K562 (cell line): ENCODE measurements around the gene USP32. TPM values are rescaled to one million over a fixed set of nuclear protein-coding genes. Genes with fewer than 3 reads are reported as not detected.

Experiments
- ATAC-seq: fragments of 200-7000 bp; cut with Tn5 transposase; 3 replicates; pipeline ENCODE4 v1.9.1; 2020; ENCODE audit warnings: moderate library complexity
- BruUV-seq: library from RNA; stranded (reverse); fragments of 400-500 nt; replicated peaks from 2 replicates; lab custom pipeline; 2021; lab: Mats Ljungman, UMichigan
- CTCF ChIA-PET: fragments of 300-600 bp; formaldehyde crosslinking; extraction: SDS; loops from one replicate; lab custom pipeline; 2021; ENCODE audit warnings: low intra/inter-chr PET ratio; lab: Yijun Ruan, JAX
- POLR2A ChIA-PET: fragments of 300-600, 350-650 bp; sonication (Branson Sonifier 250); formaldehyde crosslinking; extraction: SDS; loops from one replicate; lab custom pipeline; 2021; ENCODE audit warnings: antibody characterized with exemption, inconsistent platforms; lab: Yijun Ruan, JAX
- DNase-seq, 4 experiments: peaks; one replicate each; pipeline versions ENCODE4 v3.0.0 to v3.0.0-alpha.2; 2011 to 2018; ENCODE audit warnings: low spot score in 3 of 4, mixed read lengths in 3 of 4; ENCODE audit errors: extremely low read depth in 1 of 4
- FAIRE-seq: peaks from 2 replicates; lab custom pipeline; 2011; peaks lifted over from hg19 to GRCh38; lab: Jason Lieb, UNC
- H2AFZ ChIP-seq: 2 replicates; pipeline ENCODE4 v1.6.0; 2011; ENCODE audit warnings: low read depth, low read length, control low read depth, inconsistent platforms
- H3K27ac ChIP-seq: fragments of 200-600 bp; 3 replicates; pipeline ENCODE4 v1.8.0; 2011; ENCODE audit warnings: low read depth, mild to moderate bottlenecking, control low read depth, inconsistent platforms, low read length, moderate library complexity, mixed read lengths; ENCODE audit errors: extremely low read depth
- H3K27me3 ChIP-seq, 2 experiments: fragments of 300-600 bp in 1 of 2; 2 replicates in 1 of 2; 3 replicates in 1 of 2; pipeline versions ENCODE4 v1.6.0 to v1.8.0; 2011; ENCODE audit warnings: inconsistent platforms in 2 of 2, low read length in 2 of 2, mild to moderate bottlenecking in 1 of 2, mixed read lengths in 1 of 2, moderate library complexity in 1 of 2; ENCODE audit not compliant: control insufficient read depth in 2 of 2, insufficient read depth in 2 of 2
- H3K36me3 ChIP-seq: fragments of 300-600 bp; 3 replicates; pipeline ENCODE4 v1.8.0; 2011; ENCODE audit warnings: mild to moderate bottlenecking, low read length, inconsistent platforms; ENCODE audit not compliant: control insufficient read depth, insufficient read depth
- H3K4me1 ChIP-seq, 2 experiments: fragments of 200-600 bp in 1 of 2; replicated peaks in 1 of 2; 2 replicates in 1 of 2; 3 replicates in 1 of 2; pipeline versions ENCODE4 v1.5.1 to v1.8.0; 2011; ENCODE audit warnings: inconsistent platforms in 2 of 2, low read length in 2 of 2, mild to moderate bottlenecking in 1 of 2, mixed read lengths in 1 of 2, moderate library complexity in 1 of 2; ENCODE audit not compliant: control insufficient read depth in 2 of 2, insufficient read depth in 2 of 2
- H3K4me2 ChIP-seq: 2 replicates; pipeline ENCODE4 v1.6.1; 2011; ENCODE audit warnings: low read length, control low read depth, inconsistent platforms, mixed read lengths; ENCODE audit not compliant: insufficient read depth
- H3K4me3 ChIP-seq: fragments of 200-600 bp; sonication (generic), shearing (Covaris generic); 2 replicates; pipeline ENCODE4 v1.5.1; 2016; ENCODE audit warnings: control low read depth, inconsistent platforms
- H3K79me2 ChIP-seq: fragments of 200-600 bp; 3 replicates; pipeline ENCODE4 v1.8.0; 2011; ENCODE audit warnings: low read length, inconsistent platforms; ENCODE audit not compliant: control insufficient read depth, insufficient read depth
- H3K9ac ChIP-seq, 2 experiments: 2 replicates each; pipeline versions ENCODE4 v1.6.0 to v1.6.1; 2011; ENCODE audit warnings: low read depth in 2 of 2, low read length in 2 of 2, control low read depth in 1 of 2, inconsistent platforms in 1 of 2, mild to moderate bottlenecking in 1 of 2, mixed read lengths in 1 of 2; ENCODE audit not compliant: insufficient read depth in 1 of 2
- H3K9me1 ChIP-seq: one replicate; pipeline ENCODE4 v1.6.0; 2011; ENCODE audit warnings: inconsistent platforms, mild to moderate bottlenecking, low read length, moderate library complexity; ENCODE audit not compliant: control insufficient read depth, insufficient read depth
- H3K9me3 ChIP-seq: replicated peaks from 2 replicates; pipeline ENCODE4 v1.5.1; 2011; ENCODE audit warnings: low read depth, low read length, inconsistent platforms; ENCODE audit not compliant: control insufficient read depth, insufficient read depth
- H4K20me1 ChIP-seq: replicated peaks from 2 replicates; pipeline ENCODE4 v1.6.1; 2011; ENCODE audit warnings: low read length, inconsistent platforms, mixed read lengths; ENCODE audit not compliant: control insufficient read depth, insufficient read depth
- CBFA2T3 ChIP-seq: fragments of 450-650 bp; IDR thresholded peaks from 2 replicates; pipeline ENCODE4 v1.6.1; 2017
- MXI1 ChIP-seq: IDR thresholded peaks from 2 replicates; pipeline ENCODE4 v1.6.1; 2011; ENCODE audit warnings: low read depth, mild to moderate bottlenecking, improper control_type of control experiment, low read length
- MYNN ChIP-seq, 2 experiments: sonication (generic); formaldehyde crosslinking in 1 of 2; IDR thresholded peaks; 2 replicates each; pipeline versions ENCODE4 v1.5.0 to v1.6.1; 2016 to 2020; ENCODE audit warnings: antibody characterized with exemption in 1 of 2, missing genetic modification reagents in 1 of 2
- NCOA2 ChIP-seq, 2 experiments: fragments of 450-650 bp; IDR thresholded peaks; 2 replicates each; pipeline ENCODE4 v1.6.1; 2018; ENCODE audit warnings: mild to moderate bottlenecking in 2 of 2, moderate library complexity in 1 of 2; ENCODE audit not compliant: partially characterized antibody in 2 of 2
- SAFB ChIP-seq: fragments of 200-400 bp; formaldehyde crosslinking; IDR thresholded peaks from 2 replicates; pipeline ENCODE4 v1.6.1; 2017; ENCODE audit warnings: low read depth, low read length, borderline replicate concordance
- STAG1 ChIP-seq: sonication (generic); formaldehyde crosslinking; IDR thresholded peaks from 2 replicates; pipeline ENCODE4 v1.5.0; 2020; ENCODE audit warnings: missing genetic modification reagents, borderline replicate concordance
- TOE1 ChIP-seq, 2 experiments: fragments of 450-650 bp in 1 of 2; sonication (generic) in 1 of 2; formaldehyde crosslinking in 1 of 2; IDR thresholded peaks; 2 replicates each; pipeline versions ENCODE4 v1.7.1 to v1.8.0; 2016 to 2022; ENCODE audit warnings: borderline replicate concordance in 2 of 2, mild to moderate bottlenecking in 2 of 2, antibody characterized with exemption in 1 of 2, inconsistent platforms in 1 of 2, low read depth in 1 of 2, missing genetic modification reagents in 1 of 2, moderate library complexity in 1 of 2
- ZSCAN32 ChIP-seq: fragments of 450-650 bp; formaldehyde crosslinking; IDR thresholded peaks from 2 replicates; pipeline ENCODE4 v1.4.0; 2020; ENCODE audit warnings: mild to moderate bottlenecking, moderate library complexity
- ZZZ3 ChIP-seq: fragments of 450-650 bp; IDR thresholded peaks from 2 replicates; pipeline ENCODE4 v1.6.1; 2016; ENCODE audit warnings: antibody characterized with exemption, mild to moderate bottlenecking, moderate library complexity
- WGBS: fragments of 100-300 bp; shearing (Covaris generic); methylation state at CpG from one replicate; pipeline ENCODE4 v1.1.6; 2016; ENCODE audit warnings: low coverage, mixed read lengths; ENCODE audit not compliant: insufficient coverage; ENCODE audit errors: missing lambda C conversion rate; 5-methylcytosine and 5-hydroxymethylcytosine counted together
- in situ Hi-C: fragments of 300-500 bp; cut with MboI; formaldehyde crosslinking; loops from 4 replicates; pipeline ENCODE4 v1.15.0; 2018; ENCODE audit warnings: inconsistent platforms, mixed read lengths
- intact Hi-C: fragments of 100-400 bp; cut with micrococcal nuclease; formaldehyde crosslinking; loops from 2 replicates; pipeline ENCODE4 v1.14.2; 2022
- polyA plus RNA-seq, 8 experiments: library from polyadenylated mRNA; depleted of rRNA in 4 of 8; stranded (reverse) in 5 of 8; unstranded in 3 of 8; fragments of >200 nt; fragmentation: Nextera tagmentation in 2 of 8; fragmentation: Illumina TruSeq in 1 of 8; extraction: Ambion mirVana in 2 of 8; extraction: Trizol in 1 of 8; gene quantifications; 2 replicates each; pipeline versions ENCODE4 v1.2.1 to v1.2.3, GENCODE V29; 2011 to 2014; ENCODE audit warnings: inconsistent platforms in 1 of 8, missing spikeins in 1 of 8
- total RNA-seq, 7 experiments: library from RNA; depleted of rRNA in 6 of 7; stranded (reverse); fragments of >200 nt in 6 of 7; fragmentation: Illumina TruSeq in 2 of 7; extraction: Trizol in 2 of 7; gene quantifications; 2 replicates each; pipeline versions ENCODE4 v1.2.1 to v1.2.3, GENCODE V29; 2011 to 2021; ENCODE audit warnings: low replicate concordance in 1 of 7
- TF ChIP-seq, protein P1 (sequence below): fragments of 250-450 bp; sonication (Bioruptor Pico); IDR thresholded peaks from 2 replicates; pipeline ENCODE4 v1.4.0; 2020
- TF ChIP-seq, protein P2 (sequence below): fragments of 450-650 bp; formaldehyde crosslinking; IDR thresholded peaks from 2 replicates; pipeline ENCODE4 v1.4.0; 2020; ENCODE audit warnings: mild to moderate bottlenecking
- TF ChIP-seq, protein P3 (sequence below): IDR thresholded peaks from 2 replicates; pipeline ENCODE4 v1.6.1; 2014; ENCODE audit warnings: antibody characterized with exemption

The USP32 gene
- total and polyA plus RNA-seq, 9 of the 15 experiments (the other 6 are each of a cell fraction or from before 2014, with no cell fraction given) = 18.0 to 69.3 (median 47.1) TPM

DNA sequence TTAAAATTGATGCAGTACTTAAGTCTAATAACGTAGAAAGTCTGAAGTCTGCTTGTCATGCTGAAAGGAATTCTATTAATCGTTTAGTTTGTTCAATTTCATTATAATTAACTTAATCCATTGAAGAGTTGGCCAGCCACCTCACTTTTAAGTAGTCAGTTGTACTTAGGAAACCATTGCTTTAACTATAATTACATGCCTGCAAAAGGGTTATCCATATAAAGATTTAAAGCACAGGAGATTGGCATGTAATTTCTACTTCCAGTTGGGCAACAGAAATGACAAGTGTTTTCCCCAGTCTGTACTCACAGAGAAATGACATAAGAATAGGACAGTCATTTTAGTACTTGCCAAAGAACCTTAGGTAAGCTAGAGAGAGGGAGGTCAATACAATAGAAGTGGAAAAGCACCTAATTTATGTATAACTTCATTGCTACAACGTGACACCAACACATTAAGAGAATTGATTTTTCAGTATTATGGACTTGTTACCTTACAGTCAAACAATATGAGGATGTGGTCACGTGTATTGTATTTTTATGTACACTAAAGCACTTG, 3.7 kb upstream of the USP32 start:
- POLR2A ChIA-PET = no interaction called here
- no peak for FAIRE-seq
- intact Hi-C loops = no loop called here
- CTCF ChIA-PET = interaction anchor here (0.6 kb wide), 1 partner anchor 40 kb away, joined by 4 read pairs; no protein-coding TSS in a partner anchor
- no peaks in the 10 kb centered on the region for H3K9me1 ChIP-seq
- H3K27me3 ChIP-seq = no peaks in the 10 kb centered on the region
- ATAC-seq = no peak
- TF ChIP-seq MXI1 (no peak), MYNN (IDR thresholded peaks at IDR 0.05) (no peak), MYNN (CRISPR knock-in tag; IDR thresholded peaks at IDR 0.05) (no peak), ZSCAN32 (no peak), ZZZ3 (no peak), STAG1 (no peak), SAFB (no peak), CBFA2T3 (no peak), TOE1 (IDR thresholded peaks at IDR 0.05; ENCODE audit: borderline replicate concordance) (no peak), TOE1 (CRISPR knock-in tag; IDR thresholded peaks at IDR 0.05; ENCODE audit: borderline replicate concordance, low read depth) (no peak), NCOA2 (IDR thresholded peaks at IDR 0.05; ENCODE audit: partially characterized antibody in 2 of 2) (no peak)
- TF ChIP-seq, protein P1, sequence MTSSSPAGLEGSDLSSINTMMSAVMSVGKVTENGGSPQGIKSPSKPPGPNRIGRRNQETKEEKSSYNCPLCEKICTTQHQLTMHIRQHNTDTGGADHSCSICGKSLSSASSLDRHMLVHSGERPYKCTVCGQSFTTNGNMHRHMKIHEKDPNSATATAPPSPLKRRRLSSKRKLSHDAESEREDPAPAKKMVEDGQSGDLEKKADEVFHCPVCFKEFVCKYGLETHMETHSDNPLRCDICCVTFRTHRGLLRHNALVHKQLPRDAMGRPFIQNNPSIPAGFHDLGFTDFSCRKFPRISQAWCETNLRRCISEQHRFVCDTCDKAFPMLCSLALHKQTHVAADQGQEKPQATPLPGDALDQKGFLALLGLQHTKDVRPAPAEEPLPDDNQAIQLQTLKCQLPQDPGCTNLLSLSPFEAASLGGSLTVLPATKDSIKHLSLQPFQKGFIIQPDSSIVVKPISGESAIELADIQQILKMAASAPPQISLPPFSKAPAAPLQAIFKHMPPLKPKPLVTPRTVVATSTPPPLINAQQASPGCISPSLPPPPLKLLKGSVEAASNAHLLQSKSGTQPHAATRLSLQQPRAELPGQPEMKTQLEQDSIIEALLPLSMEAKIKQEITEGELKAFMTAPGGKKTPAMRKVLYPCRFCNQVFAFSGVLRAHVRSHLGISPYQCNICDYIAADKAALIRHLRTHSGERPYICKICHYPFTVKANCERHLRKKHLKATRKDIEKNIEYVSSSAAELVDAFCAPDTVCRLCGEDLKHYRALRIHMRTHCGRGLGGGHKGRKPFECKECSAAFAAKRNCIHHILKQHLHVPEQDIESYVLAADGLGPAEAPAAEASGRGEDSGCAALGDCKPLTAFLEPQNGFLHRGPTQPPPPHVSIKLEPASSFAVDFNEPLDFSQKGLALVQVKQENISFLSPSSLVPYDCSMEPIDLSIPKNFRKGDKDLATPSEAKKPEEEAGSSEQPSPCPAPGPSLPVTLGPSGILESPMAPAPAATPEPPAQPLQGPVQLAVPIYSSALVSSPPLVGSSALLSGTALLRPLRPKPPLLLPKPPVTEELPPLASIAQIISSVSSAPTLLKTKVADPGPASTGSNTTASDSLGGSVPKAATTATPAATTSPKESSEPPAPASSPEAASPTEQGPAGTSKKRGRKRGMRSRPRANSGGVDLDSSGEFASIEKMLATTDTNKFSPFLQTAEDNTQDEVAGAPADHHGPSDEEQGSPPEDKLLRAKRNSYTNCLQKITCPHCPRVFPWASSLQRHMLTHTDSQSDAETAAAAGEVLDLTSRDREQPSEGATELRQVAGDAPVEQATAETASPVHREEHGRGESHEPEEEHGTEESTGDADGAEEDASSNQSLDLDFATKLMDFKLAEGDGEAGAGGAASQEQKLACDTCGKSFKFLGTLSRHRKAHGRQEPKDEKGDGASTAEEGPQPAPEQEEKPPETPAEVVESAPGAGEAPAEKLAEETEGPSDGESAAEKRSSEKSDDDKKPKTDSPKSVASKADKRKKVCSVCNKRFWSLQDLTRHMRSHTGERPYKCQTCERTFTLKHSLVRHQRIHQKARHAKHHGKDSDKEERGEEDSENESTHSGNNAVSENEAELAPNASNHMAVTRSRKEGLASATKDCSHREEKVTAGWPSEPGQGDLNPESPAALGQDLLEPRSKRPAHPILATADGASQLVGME (CRISPR knock-in tag) = no peak
- TF ChIP-seq, protein P2, sequence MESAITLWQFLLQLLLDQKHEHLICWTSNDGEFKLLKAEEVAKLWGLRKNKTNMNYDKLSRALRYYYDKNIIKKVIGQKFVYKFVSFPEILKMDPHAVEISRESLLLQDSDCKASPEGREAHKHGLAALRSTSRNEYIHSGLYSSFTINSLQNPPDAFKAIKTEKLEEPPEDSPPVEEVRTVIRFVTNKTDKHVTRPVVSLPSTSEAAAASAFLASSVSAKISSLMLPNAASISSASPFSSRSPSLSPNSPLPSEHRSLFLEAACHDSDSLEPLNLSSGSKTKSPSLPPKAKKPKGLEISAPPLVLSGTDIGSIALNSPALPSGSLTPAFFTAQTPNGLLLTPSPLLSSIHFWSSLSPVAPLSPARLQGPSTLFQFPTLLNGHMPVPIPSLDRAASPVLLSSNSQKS (CRISPR knock-in tag) = no peak
- TF ChIP-seq, protein P3, sequence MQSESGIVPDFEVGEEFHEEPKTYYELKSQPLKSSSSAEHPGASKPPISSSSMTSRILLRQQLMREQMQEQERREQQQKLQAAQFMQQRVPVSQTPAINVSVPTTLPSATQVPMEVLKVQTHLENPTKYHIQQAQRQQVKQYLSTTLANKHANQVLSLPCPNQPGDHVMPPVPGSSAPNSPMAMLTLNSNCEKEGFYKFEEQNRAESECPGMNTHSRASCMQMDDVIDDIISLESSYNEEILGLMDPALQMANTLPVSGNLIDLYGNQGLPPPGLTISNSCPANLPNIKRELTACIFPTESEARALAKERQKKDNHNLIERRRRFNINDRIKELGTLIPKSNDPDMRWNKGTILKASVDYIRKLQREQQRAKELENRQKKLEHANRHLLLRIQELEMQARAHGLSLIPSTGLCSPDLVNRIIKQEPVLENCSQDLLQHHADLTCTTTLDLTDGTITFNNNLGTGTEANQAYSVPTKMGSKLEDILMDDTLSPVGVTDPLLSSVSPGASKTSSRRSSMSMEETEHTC = no peak
- H3K4me3 ChIP-seq = no peak overlapping the region
- H3K79me2 ChIP-seq = peaks cover 24% of the 10 kb centered on the region
- no peak overlapping the region for H3K9ac ChIP-seq
- H2AFZ ChIP-seq = no peak overlapping the region
- no peak overlapping the region for H3K27ac ChIP-seq
- BruUV-seq = no TSS peak
- in situ Hi-C loops = no loop called here
- H3K36me3 ChIP-seq = no peaks in the 10 kb centered on the region
- no peak for DNase-seq
- H4K20me1 ChIP-seq = no peaks in the 10 kb centered on the region
- H3K4me2 ChIP-seq = no peak overlapping the region
- no peaks in the 10 kb centered on the region for H3K9me3 ChIP-seq
- peaks cover 8 to 23% of the 10 kb centered on the region in 2 experiments for H3K4me1 ChIP-seq
- WGBS = 66% methylated on average over 4 of the region's 4 CpGs
